GM21576 (cell line): Measurements from ENCODE around the gene MACROD2.
A peak's percentile ranks its signal among the peaks of the same experiment; 100 is the strongest.

ENCODE experiments used
- ATAC-seq: cut with Tn5 transposase; IDR thresholded peaks from one replicate; pipeline ENCODE4 v1.9.1; 2021; ENCODE audit warnings: mild to moderate bottlenecking, moderate library complexity; ENCODE audit not compliant: unreplicated experiment

The MACROD2 gene

GRCh38 chr20:14512839-14513238 lies 517.5 kb downstream of the MACROD2 start:
- no peak for ATAC-seq

- no peak for ATAC-seq
Observed at GRCh38 chr20:14518648-14519047, 523.3 kb downstream of the MACROD2 start.

GRCh38 chr20:14521016-14521415 lies 525.7 kb downstream of the MACROD2 start:
- ATAC-seq, result no peak

DNA sequence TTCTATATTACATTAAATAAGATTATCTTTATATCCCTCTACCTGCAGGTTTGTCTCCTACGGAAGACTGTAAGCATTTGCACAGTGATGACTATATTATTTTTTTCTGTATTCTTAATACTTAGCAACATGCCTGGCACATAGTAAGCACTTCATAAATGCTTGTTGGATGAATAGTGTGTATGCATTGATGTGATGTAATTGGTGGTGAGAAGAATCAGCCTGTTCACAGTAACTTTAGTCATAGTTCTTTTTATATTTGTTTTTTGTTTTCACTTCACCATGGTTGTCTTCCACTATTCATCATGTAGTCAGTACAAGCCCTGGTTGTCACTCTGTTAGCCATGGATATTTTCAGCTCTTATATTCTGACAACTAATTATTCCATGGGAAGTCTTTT lies 526.1 kb downstream of the MACROD2 start:
- no peak for ATAC-seq

DNA sequence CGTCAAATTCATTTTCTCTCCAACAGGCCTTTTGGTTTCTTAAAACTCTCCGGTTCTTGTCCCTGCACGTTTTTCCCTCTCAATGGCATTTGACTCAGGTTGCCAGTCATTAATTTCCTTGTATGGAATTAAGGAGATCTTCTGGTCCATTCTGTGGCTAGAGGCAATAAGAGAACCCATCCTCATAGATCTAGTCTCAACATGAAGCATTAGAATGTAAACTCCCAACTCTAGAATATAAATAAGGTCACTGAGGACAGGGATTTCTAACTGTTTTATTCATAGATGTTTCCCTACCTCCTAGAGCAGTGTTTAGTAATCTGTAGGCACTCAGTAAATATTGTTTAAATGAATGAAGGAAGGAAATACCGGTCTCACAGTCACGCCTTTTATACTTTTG lies 527.3 kb downstream of the MACROD2 start:
- no peak for ATAC-seq

DNA sequence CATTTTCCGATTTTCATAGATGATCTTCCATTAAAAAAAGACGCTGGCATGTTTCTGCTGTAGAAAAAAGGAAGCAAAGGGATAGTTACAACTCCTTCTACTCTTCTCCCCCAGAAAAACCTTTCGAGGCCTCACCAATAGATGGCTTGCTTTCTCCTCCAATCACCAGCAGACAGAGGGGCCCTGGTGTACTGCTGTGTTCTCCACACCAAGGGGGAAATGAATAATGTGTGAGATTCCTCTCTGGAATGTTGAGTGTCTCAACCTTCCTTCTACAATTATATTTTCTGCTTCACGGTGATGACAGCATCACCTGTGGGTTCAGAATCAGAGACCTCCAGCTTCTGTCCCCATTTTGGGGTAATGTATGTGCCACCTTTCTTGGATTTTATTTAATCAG lies 527.8 kb downstream of the MACROD2 start:
- no peak for ATAC-seq

- no peak for ATAC-seq
Observed at GRCh38 chr20:14525426-14525825, 530.1 kb downstream of the MACROD2 start.

DNA sequence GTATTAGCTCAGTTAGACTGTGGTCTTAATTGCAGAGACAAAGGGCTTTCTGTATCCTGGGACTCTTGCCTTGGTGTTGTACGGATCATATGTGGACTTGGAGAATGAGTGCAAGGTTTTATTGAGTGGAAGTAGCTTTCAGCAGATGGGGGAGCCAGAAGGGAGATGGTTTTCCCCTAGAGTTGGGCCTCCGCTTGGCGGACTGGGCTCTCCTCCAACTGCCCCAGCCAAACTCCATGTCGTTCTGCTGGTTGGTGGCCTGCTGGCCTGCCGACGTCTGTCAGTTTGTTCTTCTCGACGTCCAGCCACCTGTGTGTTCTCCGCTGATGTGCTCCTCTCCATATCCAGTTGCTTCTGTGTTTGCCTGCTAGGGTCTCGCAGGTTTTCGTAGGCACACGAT lies 531.6 kb downstream of the MACROD2 start:
- ATAC-seq, result no peak

GRCh38 chr20:14531786-14532185 lies 536.5 kb downstream of the MACROD2 start:
- ATAC-seq, result no peak

GRCh38 chr20:14536738-14537137 lies 541.4 kb downstream of the MACROD2 start:
- ATAC-seq, result no peak

- ATAC-seq, result peak; percentile 93
Observed at GRCh38 chr20:14538433-14538832, 543.1 kb downstream of the MACROD2 start.

DNA sequence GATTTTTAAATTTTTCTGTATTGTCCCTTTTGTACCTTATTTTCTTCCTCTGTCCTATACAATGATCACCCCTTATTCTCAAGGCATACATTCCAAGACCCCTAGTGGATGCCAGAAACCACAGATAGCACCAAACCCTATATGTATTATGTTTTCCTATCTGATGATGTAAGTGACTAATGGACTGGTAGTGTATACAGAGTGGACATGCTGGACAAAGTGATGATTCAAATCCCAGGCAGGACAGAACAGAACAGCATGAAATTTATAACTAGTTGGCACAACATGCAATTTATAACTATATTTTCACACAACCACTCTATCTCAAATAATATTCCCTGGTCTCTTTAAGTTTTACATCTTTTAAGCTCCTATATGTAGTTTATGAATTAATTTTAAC lies 547.7 kb downstream of the MACROD2 start:
- no peak for ATAC-seq

- ATAC-seq, result no peak
Observed at GRCh38 chr20:14544688-14545087, 549.4 kb downstream of the MACROD2 start.

- ATAC-seq, result no peak
Observed at GRCh38 chr20:14550655-14551054, 555.3 kb downstream of the MACROD2 start.

- no peak for ATAC-seq
Observed at GRCh38 chr20:14553774-14554534, 558.6 kb downstream of the MACROD2 start.

DNA sequence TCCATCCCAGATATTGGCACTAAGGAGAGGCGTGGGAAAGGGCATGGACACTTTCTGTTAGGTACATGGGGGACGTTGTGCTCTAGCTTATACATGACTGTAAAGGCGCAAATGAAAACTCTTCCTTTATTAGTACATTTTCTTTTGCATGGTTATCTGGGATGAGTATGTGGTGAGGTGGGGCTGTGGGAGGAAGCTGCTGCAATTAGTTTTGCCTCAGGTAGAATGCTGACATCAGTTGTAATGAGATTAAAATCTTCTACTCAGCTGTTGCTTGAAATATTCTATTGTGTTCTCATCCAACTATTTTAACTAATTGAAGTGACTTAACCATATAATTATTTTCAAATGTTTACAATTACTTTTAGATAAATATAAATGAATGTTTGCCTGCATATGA lies 560.4 kb downstream of the MACROD2 start:
- ATAC-seq, result no peak

- no peak for ATAC-seq
Observed at GRCh38 chr20:14556206-14556605, 560.9 kb downstream of the MACROD2 start.

DNA sequence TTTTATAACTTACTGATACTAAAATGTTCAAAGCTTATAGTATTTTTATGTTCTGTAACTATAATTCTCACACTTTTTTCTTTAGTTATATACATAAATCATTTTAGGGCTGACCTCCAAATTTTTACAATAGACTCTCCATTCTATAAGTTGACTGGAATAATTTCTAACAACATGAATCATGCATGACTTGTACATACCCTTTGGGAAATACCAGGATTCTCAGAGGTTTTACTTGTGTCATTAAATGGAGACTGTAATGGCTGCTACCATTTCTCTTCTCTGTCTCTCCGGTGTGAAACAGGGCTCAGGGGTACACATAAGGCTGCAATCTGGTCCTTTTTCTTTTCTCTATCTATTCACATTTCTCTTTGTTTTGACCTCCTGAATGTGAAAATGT lies 564.3 kb downstream of the MACROD2 start:
- ATAC-seq, result no peak

- no peak for ATAC-seq
Observed at GRCh38 chr20:14561741-14562221, 566.5 kb downstream of the MACROD2 start.

DNA sequence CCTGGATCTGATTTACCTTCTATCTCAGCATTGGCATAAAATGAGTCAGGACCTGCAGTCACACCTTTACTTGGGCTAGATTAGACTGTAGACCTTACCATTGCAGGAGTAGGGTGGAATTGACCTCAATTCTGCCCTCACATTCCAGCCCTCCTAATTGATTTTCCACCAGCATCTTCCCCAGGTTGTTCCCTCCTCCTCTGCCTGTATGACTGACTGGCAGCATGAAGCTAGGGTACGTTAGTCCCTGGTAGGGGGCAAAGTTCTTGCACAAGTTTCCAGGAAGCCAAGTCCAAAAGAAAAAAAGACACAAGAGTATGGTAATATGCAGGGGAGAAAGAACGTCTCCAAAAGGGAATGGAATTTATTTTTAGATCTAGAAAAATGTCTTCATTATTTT lies 567.7 kb downstream of the MACROD2 start:
- ATAC-seq, result no peak

GRCh38 chr20:14566505-14566904 lies 571.2 kb downstream of the MACROD2 start:
- no peak for ATAC-seq

DNA sequence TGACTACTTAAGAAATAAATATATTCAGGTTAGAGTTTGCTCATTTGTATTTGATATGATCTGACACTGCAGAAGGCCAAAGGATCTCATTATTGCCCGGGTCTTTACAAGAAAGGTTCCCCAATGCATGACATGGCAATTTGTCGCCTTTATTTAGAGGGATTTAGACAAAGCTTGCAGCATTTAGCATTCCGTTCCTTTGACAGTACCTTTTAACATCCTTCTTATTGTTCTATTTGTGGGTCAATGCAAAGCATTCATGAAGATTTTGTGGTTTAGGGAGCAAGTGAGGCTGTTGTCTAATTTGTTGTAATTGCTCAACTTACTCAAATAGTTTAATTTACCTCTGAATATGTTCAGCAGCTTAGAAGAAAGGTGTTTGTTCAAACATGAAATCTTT lies 572.9 kb downstream of the MACROD2 start:
- ATAC-seq, result no peak

GRCh38 chr20:14568701-14569100 lies 573.4 kb downstream of the MACROD2 start:
- ATAC-seq, result no peak
